Parathyroid adenoma (tissue), 2 donors: ENCODE data around the gene ITPKB.
A peak's percentile ranks its signal among the peaks of the same experiment; 100 is the strongest.

ENCODE experiments used
- H2AFZ ChIP-seq: fragments of 300-600 bp; sonication (generic); one replicate; pipeline ENCODE4 v1.7.0; 2017; ENCODE audit warnings: antibody characterized with exemption, mild to moderate bottlenecking
- H3K27ac ChIP-seq: fragments of 300-600 bp; sonication (generic); one replicate; pipeline ENCODE4 v1.7.0; 2017
- H3K27me3 ChIP-seq: fragments of 300-600 bp; sonication (generic); one replicate; pipeline ENCODE4 v1.7.0; 2017; ENCODE audit warnings: low read length; ENCODE audit not compliant: control insufficient read depth, insufficient read depth
- H3K36me3 ChIP-seq: fragments of 300-600 bp; sonication (generic); one replicate; pipeline ENCODE4 v1.7.0; 2017; ENCODE audit warnings: low read length; ENCODE audit not compliant: control insufficient read depth, insufficient read depth
- H3K4me1 ChIP-seq: fragments of 300-600 bp; sonication (generic); one replicate; pipeline ENCODE4 v1.7.0; 2017; ENCODE audit warnings: control low read depth
- H3K4me2 ChIP-seq: fragments of 300-600 bp; sonication (generic); one replicate; pipeline ENCODE4 v1.7.0; 2017; ENCODE audit warnings: low read length
- H3K4me3 ChIP-seq: fragments of 300-600 bp; sonication (generic); one replicate; pipeline ENCODE4 v1.7.0; 2017; ENCODE audit warnings: low read depth, low read length
- H3K79me2 ChIP-seq: fragments of 300-600 bp; sonication (generic); one replicate; pipeline ENCODE4 v1.7.0; 2017; ENCODE audit warnings: control low read depth
- H3K9ac ChIP-seq: fragments of 300-600 bp; sonication (generic); one replicate; pipeline ENCODE4 v1.7.0; 2017; ENCODE audit warnings: mild to moderate bottlenecking
- H3K9me3 ChIP-seq: fragments of 300-600 bp; sonication (generic); one replicate; pipeline ENCODE4 v1.7.0; 2017; ENCODE audit warnings: low read length; ENCODE audit not compliant: control insufficient read depth
- CTCF ChIP-seq: fragments of 300-600 bp; sonication (generic); IDR thresholded peaks from one replicate; pipeline ENCODE4 v1.7.0; 2017; ENCODE audit warnings: antibody characterized with exemption, mild to moderate bottlenecking
- donor health status: primary hyperparathyroidism.

ITPKB gene

GRCh38 chr1:226702957-226703831 lies 35.9 kb downstream of the ITPKB start:
- Histone ChIP-seq H3K9me3 (no peaks in the 10 kb centered on the region), H2AFZ (peak overlapping the region; percentile 94), H3K4me3 (peak overlapping the region; percentile 72), H3K79me2 (no peaks in the 10 kb centered on the region), H3K9ac (peak overlapping the region; percentile 37), H3K4me2 (peak overlapping the region; percentile 98), H3K27me3 (no peaks in the 10 kb centered on the region), H3K4me1 (no peaks in the 10 kb centered on the region), H3K36me3 (no peaks in the 10 kb centered on the region), H3K27ac (peak overlapping the region; percentile 87)
- TF ChIP-seq CTCF: no peak

- H3K79me2 ChIP-seq: no peaks in the 10 kb centered on the region
- peak overlapping the region; percentile 87 for H3K27ac ChIP-seq
- no peak for TF ChIP-seq CTCF
- peak overlapping the region; percentile 72 for H3K4me3 ChIP-seq
- H3K4me1 ChIP-seq: no peaks in the 10 kb centered on the region
- no peaks in the 10 kb centered on the region for H3K9me3 ChIP-seq
- no peaks in the 10 kb centered on the region for H3K36me3 ChIP-seq
- H2AFZ ChIP-seq: peak overlapping the region; percentile 94
- H3K27me3 ChIP-seq: no peaks in the 10 kb centered on the region
- H3K4me2 ChIP-seq: peak overlapping the region; percentile 98
- no peak overlapping the region for H3K9ac ChIP-seq
These were observed 36.6 kb downstream of the ITPKB start for GRCh38 chr1:226702318-226702956.

GRCh38 chr1:226700861-226701260 lies 38.2 kb downstream of the ITPKB start:
- H2AFZ ChIP-seq: no peak overlapping the region
- no peak overlapping the region for H3K27ac ChIP-seq
- no peaks in the 10 kb centered on the region for H3K4me1 ChIP-seq
- H3K27me3 ChIP-seq: no peaks in the 10 kb centered on the region
- no peaks in the 10 kb centered on the region for H3K36me3 ChIP-seq
- TF ChIP-seq CTCF: no peak
- no peak overlapping the region for H3K4me2 ChIP-seq
- H3K4me3 ChIP-seq: no peak overlapping the region
- no peak overlapping the region for H3K9ac ChIP-seq
- H3K9me3 ChIP-seq: no peaks in the 10 kb centered on the region
- H3K79me2 ChIP-seq: peaks cover 2% of the 10 kb centered on the region

GRCh38 chr1:226699166-226699565 lies 39.9 kb downstream of the ITPKB start:
- no peaks in the 10 kb centered on the region for H3K27me3 ChIP-seq
- no peaks in the 10 kb centered on the region for H3K36me3 ChIP-seq
- no peak overlapping the region for H3K27ac ChIP-seq
- H3K9me3 ChIP-seq: no peaks in the 10 kb centered on the region
- H2AFZ ChIP-seq: no peak overlapping the region
- H3K79me2 ChIP-seq: peaks cover 2% of the 10 kb centered on the region
- H3K4me1 ChIP-seq: no peaks in the 10 kb centered on the region
- H3K4me2 ChIP-seq: no peak overlapping the region
- TF ChIP-seq CTCF: no peak
- no peak overlapping the region for H3K4me3 ChIP-seq
- H3K9ac ChIP-seq: no peak overlapping the region
